ENCODE results near the gene RABL3.
A peak's percentile ranks its signal among the peaks of the same experiment; 100 is the strongest.

The RABL3 gene

GRCh38 chr3:120649830-120650233 lies 92.5 kb downstream of the RABL3 start:
- no peak overlapping the region for H3K27ac ChIP-seq (replicated peaks)
- TF ChIP-seq CTCF (IDR thresholded peaks at IDR 0.05; ENCODE audit: insufficient read depth, low read length) (no peak), SPI1 (IDR thresholded peaks at IDR 0.05; ENCODE audit: borderline replicate concordance, low read depth) (peak; percentile 70; the same call in 1 of the 2 replicates)
- peak in 1 of 2 experiments; percentile 34 for DNase-seq (ENCODE audit: low read depth in 1 of 2, low spot score in 1 of 2)
- no peaks in the 10 kb centered on the region for H3K27me3 ChIP-seq (ENCODE audit: insufficient read depth, poor library complexity, severe bottlenecking)
- H3K4me3 ChIP-seq (replicated peaks; ENCODE audit: insufficient read depth, low read length), result no peak overlapping the region

- TF ChIP-seq SPI1 (IDR thresholded peaks at IDR 0.05; ENCODE audit: borderline replicate concordance, low read depth) (no peak), GABPA (IDR thresholded peaks at IDR 0.05; ENCODE audit: low read depth) (no peak), POLR2AphosphoS5 (IDR thresholded peaks at IDR 0.05; ENCODE audit: low read depth) (no peak), CTCF (IDR thresholded peaks at IDR 0.05; ENCODE audit: insufficient read depth, low read length) (no peak)
- TF ChIP-seq, protein P1, sequence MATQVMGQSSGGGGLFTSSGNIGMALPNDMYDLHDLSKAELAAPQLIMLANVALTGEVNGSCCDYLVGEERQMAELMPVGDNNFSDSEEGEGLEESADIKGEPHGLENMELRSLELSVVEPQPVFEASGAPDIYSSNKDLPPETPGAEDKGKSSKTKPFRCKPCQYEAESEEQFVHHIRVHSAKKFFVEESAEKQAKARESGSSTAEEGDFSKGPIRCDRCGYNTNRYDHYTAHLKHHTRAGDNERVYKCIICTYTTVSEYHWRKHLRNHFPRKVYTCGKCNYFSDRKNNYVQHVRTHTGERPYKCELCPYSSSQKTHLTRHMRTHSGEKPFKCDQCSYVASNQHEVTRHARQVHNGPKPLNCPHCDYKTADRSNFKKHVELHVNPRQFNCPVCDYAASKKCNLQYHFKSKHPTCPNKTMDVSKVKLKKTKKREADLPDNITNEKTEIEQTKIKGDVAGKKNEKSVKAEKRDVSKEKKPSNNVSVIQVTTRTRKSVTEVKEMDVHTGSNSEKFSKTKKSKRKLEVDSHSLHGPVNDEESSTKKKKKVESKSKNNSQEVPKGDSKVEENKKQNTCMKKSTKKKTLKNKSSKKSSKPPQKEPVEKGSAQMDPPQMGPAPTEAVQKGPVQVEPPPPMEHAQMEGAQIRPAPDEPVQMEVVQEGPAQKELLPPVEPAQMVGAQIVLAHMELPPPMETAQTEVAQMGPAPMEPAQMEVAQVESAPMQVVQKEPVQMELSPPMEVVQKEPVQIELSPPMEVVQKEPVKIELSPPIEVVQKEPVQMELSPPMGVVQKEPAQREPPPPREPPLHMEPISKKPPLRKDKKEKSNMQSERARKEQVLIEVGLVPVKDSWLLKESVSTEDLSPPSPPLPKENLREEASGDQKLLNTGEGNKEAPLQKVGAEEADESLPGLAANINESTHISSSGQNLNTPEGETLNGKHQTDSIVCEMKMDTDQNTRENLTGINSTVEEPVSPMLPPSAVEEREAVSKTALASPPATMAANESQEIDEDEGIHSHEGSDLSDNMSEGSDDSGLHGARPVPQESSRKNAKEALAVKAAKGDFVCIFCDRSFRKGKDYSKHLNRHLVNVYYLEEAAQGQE (IDR thresholded peaks at IDR 0.05; ENCODE audit: insufficient replicate concordance, low read depth), result no peak
- no peak overlapping the region for H3K27ac ChIP-seq (replicated peaks)
- DNase-seq (ENCODE audit: low read depth in 1 of 2, low spot score in 1 of 2), result no peak
- no peaks in the 10 kb centered on the region for H3K27me3 ChIP-seq (ENCODE audit: insufficient read depth, poor library complexity, severe bottlenecking)
- H3K4me3 ChIP-seq (replicated peaks; ENCODE audit: insufficient read depth, low read length), result no peak overlapping the region
Observed at GRCh38 chr3:120648290-120648689, 94.0 kb downstream of the RABL3 start.

- TF ChIP-seq GABPA (IDR thresholded peaks at IDR 0.05; ENCODE audit: low read depth), result no peak
- TF ChIP-seq POLR2AphosphoS5 (IDR thresholded peaks at IDR 0.05; ENCODE audit: low read depth), result no peak
- TF ChIP-seq SPI1 (IDR thresholded peaks at IDR 0.05; ENCODE audit: borderline replicate concordance, low read depth), result no peak
- TF ChIP-seq CTCF (IDR thresholded peaks at IDR 0.05; ENCODE audit: insufficient read depth, low read length), result no peak
- TF ChIP-seq, protein P1 (IDR thresholded peaks at IDR 0.05; ENCODE audit: insufficient replicate concordance, low read depth), result no peak
- DNase-seq (ENCODE audit: low read depth in 1 of 2, low spot score in 1 of 2), result no peak
- H3K27me3 ChIP-seq (ENCODE audit: insufficient read depth, poor library complexity, severe bottlenecking), result no peaks in the 10 kb centered on the region
- no peak overlapping the region for H3K27ac ChIP-seq (replicated peaks)
- H3K4me3 ChIP-seq (replicated peaks; ENCODE audit: insufficient read depth, low read length), result no peak overlapping the region
Observed at GRCh38 chr3:120646771-120647432, 95.4 kb downstream of the RABL3 start.

Data from HL-60 (cell line).